Prostate gland (tissue), 2 donors: ENCODE measurements around the gene ERBIN. TPM values are rescaled to one million over a fixed set of nuclear protein-coding genes. Genes with fewer than 3 reads are reported as not detected.
"Not testable (repeated sequence)": the region's sequence is repeated elsewhere in the genome, so short reads cannot be mapped to it uniquely, and the experiment has no call there.

Experiments
- DNase-seq: peaks from one replicate; pipeline ENCODE4 v3.0.0-alpha.2; 2019; ENCODE audit warnings: low spot score
- H3K27ac ChIP-seq, 2 donors: fragments of 200-600 bp; sonication (generic); 2 replicates each; pipeline ENCODE4 v1.5.1; 2017 to 2019
- H3K27me3 ChIP-seq: fragments of 200-600 bp; sonication (generic); replicated peaks from 2 replicates; pipeline ENCODE4 v1.5.1; 2019; ENCODE audit not compliant: insufficient read depth
- H3K36me3 ChIP-seq, 2 donors: fragments of 200-600 bp; sonication (generic); 1 replicate in 1 of 2; 2 replicates in 1 of 2; pipeline versions ENCODE4 v1.5.1 to v1.8.1; 2017 to 2019
- H3K4me1 ChIP-seq: fragments of 200-600 bp; sonication (generic); replicated peaks from 2 replicates; pipeline ENCODE4 v1.5.1; 2019
- H3K4me3 ChIP-seq, 2 donors: fragments of 200-600 bp; sonication (generic); 2 replicates each; pipeline ENCODE4 v1.5.1; 2017 to 2019
- H3K9me3 ChIP-seq: fragments of 200-600 bp; sonication (generic); 2 replicates; pipeline ENCODE4 v1.5.1; 2017
- POLR2A ChIP-seq: fragments of 450-650 bp; IDR thresholded peaks from one replicate; pipeline ENCODE4 v1.6.1; 2016; ENCODE audit warnings: antibody characterized with exemption, mild to moderate bottlenecking
- POLR2AphosphoS5 ChIP-seq: sonication (generic); formaldehyde crosslinking; IDR thresholded peaks from one replicate; pipeline ENCODE4 v1.6.1; 2017; ENCODE audit warnings: antibody characterized with exemption
- WGBS: methylation state at CpG from one replicate; pipeline ENCODE4 v1.1.5; 2018; 5-methylcytosine and 5-hydroxymethylcytosine counted together
- intact Hi-C: fragments of 100-400 bp; cut with DNase I; formaldehyde crosslinking; loops from one replicate; pipeline ENCODE4 v1.14.2; 2022
- total RNA-seq, 2 donors: library from RNA; depleted of rRNA; stranded (reverse); fragments of >200 nt; gene quantifications; one replicate each; pipeline ENCODE4 v1.1.0, GENCODE V29; 2016
- TF ChIP-seq, protein P1 (sequence below), 4 experiments: fragments of 200-600 bp in 2 of 4; fragments of 450-650 bp in 2 of 4; sonication (generic) in 2 of 4; IDR thresholded peaks; 1 replicate in 3 of 4; 2 replicates in 1 of 4; pipeline ENCODE4 v1.5.1; 2016 to 2019; ENCODE audit warnings: antibody characterized with exemption in 4 of 4, mild to moderate bottlenecking in 2 of 4, moderate library complexity in 2 of 4

ERBIN gene
- total RNA-seq, 2 donors from 2014 or later, result 68.8 to 73.6 TPM

DNA sequence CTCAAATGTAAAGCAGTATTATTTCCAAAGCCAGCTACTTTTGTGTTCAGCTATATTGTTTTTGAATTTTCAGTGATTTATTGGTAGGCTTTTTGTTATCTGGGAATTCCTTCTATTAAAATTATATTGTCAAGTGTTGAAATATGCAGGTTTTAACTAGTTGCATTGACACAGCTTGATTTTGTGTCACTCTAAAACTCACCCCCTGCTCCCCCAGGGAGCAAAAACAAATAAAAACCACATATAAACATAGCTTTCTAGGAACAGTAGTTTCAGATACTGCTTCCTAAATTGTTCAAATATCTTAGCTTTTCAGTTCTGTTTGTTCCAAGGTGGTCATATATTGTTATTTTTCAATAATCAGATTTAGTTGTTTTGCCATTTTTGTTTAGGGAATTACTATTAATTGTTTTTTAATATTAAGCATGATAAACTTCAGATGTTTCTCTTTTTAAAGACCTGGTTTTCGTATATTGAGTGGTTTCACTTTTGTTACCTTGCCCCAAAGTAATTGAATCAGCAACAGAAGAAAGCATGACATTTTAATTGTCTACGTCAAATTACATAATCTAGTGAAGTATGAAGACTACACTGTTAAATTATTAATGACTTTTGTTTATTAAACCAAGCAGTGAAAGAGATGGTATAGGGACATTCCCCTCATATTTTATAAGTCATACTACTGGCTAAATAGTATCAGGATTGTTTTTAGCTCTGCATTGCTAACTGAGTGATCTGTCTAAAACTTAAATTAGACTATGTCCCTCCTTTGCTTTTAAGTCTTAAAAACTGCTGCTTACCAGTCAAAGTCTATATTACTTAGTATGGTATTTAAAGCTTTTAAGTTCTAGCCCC lies 43.4 kb downstream of the ERBIN start:
- WGBS, result 30% methylated on average over 2 of the region's 2 CpGs
- DNase-seq, result no peak
- intact Hi-C loops, result no loop called here
- no peak overlapping the region for H3K4me3 ChIP-seq
- no peaks in the 10 kb centered on the region for H3K9me3 ChIP-seq
- H3K4me1 ChIP-seq, result no peaks in the 10 kb centered on the region
- H3K27ac ChIP-seq, result no peak overlapping the region
- no peaks in the 10 kb centered on the region for H3K27me3 ChIP-seq
- no peaks in the 10 kb centered on the region for H3K36me3 ChIP-seq
- TF ChIP-seq POLR2A (no peak), POLR2AphosphoS5 (no peak)
- TF ChIP-seq, protein P1, sequence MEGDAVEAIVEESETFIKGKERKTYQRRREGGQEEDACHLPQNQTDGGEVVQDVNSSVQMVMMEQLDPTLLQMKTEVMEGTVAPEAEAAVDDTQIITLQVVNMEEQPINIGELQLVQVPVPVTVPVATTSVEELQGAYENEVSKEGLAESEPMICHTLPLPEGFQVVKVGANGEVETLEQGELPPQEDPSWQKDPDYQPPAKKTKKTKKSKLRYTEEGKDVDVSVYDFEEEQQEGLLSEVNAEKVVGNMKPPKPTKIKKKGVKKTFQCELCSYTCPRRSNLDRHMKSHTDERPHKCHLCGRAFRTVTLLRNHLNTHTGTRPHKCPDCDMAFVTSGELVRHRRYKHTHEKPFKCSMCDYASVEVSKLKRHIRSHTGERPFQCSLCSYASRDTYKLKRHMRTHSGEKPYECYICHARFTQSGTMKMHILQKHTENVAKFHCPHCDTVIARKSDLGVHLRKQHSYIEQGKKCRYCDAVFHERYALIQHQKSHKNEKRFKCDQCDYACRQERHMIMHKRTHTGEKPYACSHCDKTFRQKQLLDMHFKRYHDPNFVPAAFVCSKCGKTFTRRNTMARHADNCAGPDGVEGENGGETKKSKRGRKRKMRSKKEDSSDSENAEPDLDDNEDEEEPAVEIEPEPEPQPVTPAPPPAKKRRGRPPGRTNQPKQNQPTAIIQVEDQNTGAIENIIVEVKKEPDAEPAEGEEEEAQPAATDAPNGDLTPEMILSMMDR (IDR thresholded peaks at IDR 0.05), result no peak

DNA sequence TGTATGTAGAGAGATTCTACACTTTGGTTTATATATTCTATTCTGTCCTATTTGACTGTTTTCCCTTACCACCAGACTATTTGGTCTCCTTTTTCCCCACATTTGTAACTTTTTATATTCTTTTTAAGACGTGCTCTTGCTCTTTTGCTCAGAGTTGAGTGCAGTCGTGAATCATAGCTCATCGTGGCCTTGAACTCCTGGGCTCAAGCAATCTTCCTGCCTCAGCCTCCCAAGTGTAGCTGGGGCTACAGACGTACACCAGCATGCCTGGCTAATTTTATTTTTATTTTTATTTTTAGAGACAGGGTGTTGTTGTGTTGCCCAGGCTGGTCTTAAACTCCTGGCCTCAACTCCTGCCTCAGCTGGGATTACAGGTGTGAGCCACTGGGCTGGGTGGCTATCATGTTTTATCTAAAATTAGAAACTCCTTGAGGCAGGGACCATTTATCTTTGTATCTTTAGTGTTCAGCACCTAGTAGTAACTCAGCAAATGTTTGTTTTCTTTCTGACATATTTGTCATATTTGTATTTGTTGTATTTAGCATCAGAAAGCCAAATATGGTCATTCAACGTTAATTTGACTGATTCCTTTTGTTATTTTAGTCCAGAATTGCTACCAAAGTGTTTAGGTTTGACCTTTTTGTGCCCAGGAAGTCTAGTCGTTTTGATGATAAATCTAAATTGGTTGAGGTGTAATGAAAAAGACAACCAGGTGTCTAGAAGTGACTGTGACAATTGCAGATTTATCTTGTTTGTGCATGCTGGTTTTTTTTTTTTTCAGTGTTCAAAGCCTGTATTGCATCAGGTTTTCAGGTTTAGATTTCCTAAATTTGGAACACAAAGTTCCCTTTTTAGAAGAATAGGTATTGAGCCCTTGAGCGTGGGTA lies 44.3 kb downstream of the ERBIN start:
- WGBS, result 64% methylated on average over 7 of the region's 7 CpGs
- intact Hi-C loops, result no loop called here
- H3K27ac ChIP-seq, result no peak overlapping the region
- no peak for DNase-seq
- H3K36me3 ChIP-seq, result no peaks in the 10 kb centered on the region
- no peaks in the 10 kb centered on the region for H3K4me1 ChIP-seq
- no peak overlapping the region for H3K4me3 ChIP-seq
- TF ChIP-seq, protein P1 (IDR thresholded peaks at IDR 0.05), result no peak
- TF ChIP-seq POLR2AphosphoS5 (no peak), POLR2A (no peak)
- no peaks in the 10 kb centered on the region for H3K27me3 ChIP-seq
- H3K9me3 ChIP-seq, result no peaks in the 10 kb centered on the region

DNA sequence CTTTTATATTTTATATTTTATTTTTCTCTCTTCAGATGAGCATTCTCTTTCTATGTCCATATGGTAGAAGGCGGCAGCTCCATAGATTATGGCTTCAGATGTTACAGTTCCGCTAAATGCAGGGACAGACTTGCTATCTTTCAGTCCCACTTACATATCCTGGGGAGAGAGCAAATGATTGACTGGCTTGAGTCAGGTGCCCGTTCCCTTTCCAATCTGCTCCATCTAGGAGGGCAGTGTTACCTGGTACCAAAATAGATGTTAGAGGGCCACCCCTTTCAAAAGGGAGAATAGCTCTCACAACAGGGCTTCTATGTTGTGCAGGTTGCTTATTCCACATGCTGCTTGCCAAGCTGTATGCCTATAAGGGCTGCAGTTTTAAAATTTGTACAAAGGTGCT lies 45.3 kb downstream of the ERBIN start:
- intact Hi-C loops, result no loop called here
- no peak overlapping the region for H3K4me3 ChIP-seq
- TF ChIP-seq, protein P1 (IDR thresholded peaks at IDR 0.05), result no peak
- no peak for TF ChIP-seq POLR2A
- TF ChIP-seq POLR2AphosphoS5, result no peak
- no peak overlapping the region for H3K27ac ChIP-seq
- H3K9me3 ChIP-seq, result no peaks in the 10 kb centered on the region
- no peaks in the 10 kb centered on the region for H3K36me3 ChIP-seq
- no peak for DNase-seq
- H3K4me1 ChIP-seq, result no peaks in the 10 kb centered on the region
- H3K27me3 ChIP-seq, result no peaks in the 10 kb centered on the region
- WGBS, result 92% methylated on average over 3 of the region's 3 CpGs

DNA sequence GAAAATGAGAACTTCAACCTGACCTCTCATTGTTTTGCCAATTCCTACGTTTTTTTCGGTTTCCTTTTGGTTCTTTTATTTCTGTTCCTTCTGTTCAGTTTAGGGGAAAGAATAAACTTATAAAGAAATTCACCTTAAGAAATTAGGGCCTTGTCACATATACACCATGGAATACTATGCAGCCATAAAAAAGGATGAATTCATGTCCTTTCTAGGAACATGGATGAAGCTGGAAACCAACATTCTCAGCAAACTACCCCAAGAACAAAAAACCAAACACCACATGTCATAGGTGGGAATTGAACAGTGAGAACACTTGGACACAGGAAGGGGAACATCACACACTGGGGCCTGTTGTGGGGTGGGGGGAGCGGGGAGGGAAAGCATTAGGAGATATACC lies 46.5 kb downstream of the ERBIN start:
- H3K4me3 ChIP-seq, DNase-seq, H3K27ac ChIP-seq, intact Hi-C loops, H3K27me3 ChIP-seq, H3K36me3 ChIP-seq, H3K9me3 ChIP-seq, H3K4me1 ChIP-seq: not testable (repeated sequence)
- WGBS, result 93% methylated on average over 3 of the region's 3 CpGs

DNA sequence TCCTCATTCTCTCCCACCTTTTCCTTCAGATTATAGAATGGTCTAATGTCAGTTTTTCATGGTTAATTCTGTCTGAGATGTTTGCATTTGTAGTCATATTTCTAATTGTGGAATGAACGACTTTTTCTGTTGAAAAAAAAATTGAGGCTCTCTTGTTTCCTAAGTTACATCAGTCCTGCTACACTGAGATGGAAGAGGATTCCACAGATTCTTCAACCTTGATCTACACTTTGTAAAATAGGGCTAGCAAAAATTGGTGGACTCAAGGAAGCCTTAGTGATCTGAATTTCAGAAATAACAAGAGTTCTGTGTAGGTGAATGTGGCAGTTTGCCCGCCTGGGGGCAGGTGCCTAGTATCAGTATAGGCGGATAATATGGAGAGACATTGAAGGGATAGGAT lies 51.9 kb downstream of the ERBIN start:
- Histone ChIP-seq H3K27ac (no peak overlapping the region), H3K27me3 (no peaks in the 10 kb centered on the region), H3K4me3 (no peak overlapping the region), H3K4me1 (no peaks in the 10 kb centered on the region), H3K36me3 (no peaks in the 10 kb centered on the region), H3K9me3 (no peaks in the 10 kb centered on the region)
- 86% methylated on average over 3 of the region's 3 CpGs for WGBS
- TF ChIP-seq POLR2AphosphoS5, result no peak
- TF ChIP-seq POLR2A, result no peak
- TF ChIP-seq, protein P1 (IDR thresholded peaks at IDR 0.05), result no peak
- intact Hi-C loops, result no loop called here
- no peak for DNase-seq
